ENCODE results near the gene MICAL2.

The MICAL2 gene

DNA sequence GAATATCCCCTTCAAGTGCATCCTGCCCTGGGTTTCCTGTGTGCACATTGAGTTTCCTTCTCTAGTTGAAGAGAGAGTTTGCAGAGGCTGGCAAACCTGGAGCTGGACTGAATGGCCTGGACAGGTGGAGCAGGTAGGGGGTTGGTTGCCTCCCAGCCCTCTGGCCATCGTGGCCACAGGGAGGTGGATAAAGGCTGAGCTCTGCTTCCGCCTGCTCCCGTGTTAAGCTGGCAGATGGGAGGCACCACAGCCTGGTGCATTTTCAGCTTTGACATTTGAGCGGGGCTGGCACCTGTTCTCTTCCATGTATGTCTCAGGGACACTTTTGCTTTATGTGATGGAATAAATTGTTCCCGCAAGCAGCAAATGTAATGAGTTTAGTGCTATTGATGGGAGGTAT is 11.1 kb downstream of the MICAL2 start:
- no peak overlapping the region for H3K18ac ChIP-seq (ENCODE audit: low read length)
- no peak overlapping the region for H2AFZ ChIP-seq (ENCODE audit: insufficient read depth, low read length, poor library complexity)
- H2BK120ac ChIP-seq (ENCODE audit: insufficient read depth, low read length, poor library complexity) = no peak overlapping the region
- no peaks in the 10 kb centered on the region for H3K9me3 ChIP-seq (ENCODE audit: insufficient read depth, low read depth, low read length)
- peaks cover 3% of the 10 kb centered on the region for H3K79me1 ChIP-seq (ENCODE audit: low read length)
- H3K4me1 ChIP-seq (ENCODE audit: control insufficient read depth in 1 of 2, insufficient read depth in 2 of 2, low read length in 2 of 2) = peaks cover 23 to 33% of the 10 kb centered on the region in 2 experiments
- H4K12ac ChIP-seq (ENCODE audit: low read depth, low read length) = no peak overlapping the region
- H3K27me3 ChIP-seq (ENCODE audit: insufficient read depth, low read length) = no peaks in the 10 kb centered on the region
- no peak overlapping the region for H3K9ac ChIP-seq (ENCODE audit: low read length)
- H2BK12ac ChIP-seq (ENCODE audit: low read length) = no peak overlapping the region
- no peaks in the 10 kb centered on the region for H3K79me2 ChIP-seq (ENCODE audit: control insufficient read depth, insufficient read depth, low read length, poor library complexity)
- H2AK5ac ChIP-seq (ENCODE audit: low read length) = no peak overlapping the region
- no peak overlapping the region for H3K14ac ChIP-seq (ENCODE audit: low read length)
- no peak for DNase-seq
- no CpG with 5 or more reads among the region's 5 CpGs for WGBS (ENCODE audit: extremely low coverage, insufficient coverage, insufficient read length)
- H3K4me3 ChIP-seq (ENCODE audit: low read depth, low read length) = no peak overlapping the region
- H4K91ac ChIP-seq (ENCODE audit: low read depth, low read length) = no peak overlapping the region
- H3K36me3 ChIP-seq (ENCODE audit: control insufficient read depth in 1 of 2, insufficient read depth in 2 of 2, low read length in 2 of 2) = no peaks in the 10 kb centered on the region
- no peak overlapping the region for H3K4ac ChIP-seq (ENCODE audit: low read depth, low read length)
- H3K23ac ChIP-seq (ENCODE audit: low read length) = no peak overlapping the region
- H3K4me2 ChIP-seq (ENCODE audit: low read length) = no peak overlapping the region
- H3K27ac ChIP-seq (ENCODE audit: low read depth, low read length) = no peak overlapping the region
- no peak overlapping the region for H4K8ac ChIP-seq (ENCODE audit: low read depth, low read length)
- H2BK5ac ChIP-seq (ENCODE audit: low read depth, low read length, poor library complexity) = no peak overlapping the region

DNA sequence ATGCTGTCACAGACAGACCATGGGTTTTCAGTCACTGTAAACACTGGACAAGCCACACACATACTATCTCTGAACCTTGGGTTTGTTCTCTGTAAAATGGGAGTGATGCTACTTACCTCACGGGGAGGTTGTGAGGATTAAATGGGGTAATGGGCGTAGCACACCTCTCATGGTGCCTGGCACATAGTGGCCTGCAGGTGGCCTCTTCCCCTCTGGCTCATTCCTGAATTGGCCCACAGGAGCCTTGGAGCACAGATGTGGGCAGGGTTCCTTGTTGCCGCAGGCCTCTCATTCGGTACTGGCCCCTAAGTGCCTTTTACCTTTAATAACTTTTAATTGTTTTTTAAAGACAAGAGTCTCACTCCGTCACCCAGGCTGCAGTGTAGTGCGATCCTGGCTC is 11.7 kb downstream of the MICAL2 start:
- H3K18ac ChIP-seq (ENCODE audit: low read length) = no peak overlapping the region
- H3K23ac ChIP-seq (ENCODE audit: low read length) = no peak overlapping the region
- no peak overlapping the region for H4K91ac ChIP-seq (ENCODE audit: low read depth, low read length)
- H2BK120ac ChIP-seq (ENCODE audit: insufficient read depth, low read length, poor library complexity) = no peak overlapping the region
- no peak overlapping the region for H3K4me3 ChIP-seq (ENCODE audit: low read depth, low read length)
- no peak overlapping the region for H3K14ac ChIP-seq (ENCODE audit: low read length)
- no peak overlapping the region for H2AK5ac ChIP-seq (ENCODE audit: low read length)
- H3K79me2 ChIP-seq (ENCODE audit: control insufficient read depth, insufficient read depth, low read length, poor library complexity) = no peaks in the 10 kb centered on the region
- H3K79me1 ChIP-seq (ENCODE audit: low read length) = peaks cover 3% of the 10 kb centered on the region
- H3K4me2 ChIP-seq (ENCODE audit: low read length) = no peak overlapping the region
- H3K9me3 ChIP-seq (ENCODE audit: insufficient read depth, low read depth, low read length) = no peaks in the 10 kb centered on the region
- H3K36me3 ChIP-seq (ENCODE audit: control insufficient read depth in 1 of 2, insufficient read depth in 2 of 2, low read length in 2 of 2) = no peaks in the 10 kb centered on the region
- H3K4me1 ChIP-seq (ENCODE audit: control insufficient read depth in 1 of 2, insufficient read depth in 2 of 2, low read length in 2 of 2) = peaks cover 20 to 32% of the 10 kb centered on the region in 2 experiments
- no peak overlapping the region for H3K4ac ChIP-seq (ENCODE audit: low read depth, low read length)
- peak; percentile 75 to 84 for DNase-seq
- no peak overlapping the region for H4K8ac ChIP-seq (ENCODE audit: low read depth, low read length)
- H3K27me3 ChIP-seq (ENCODE audit: insufficient read depth, low read length) = no peaks in the 10 kb centered on the region
- H2AFZ ChIP-seq (ENCODE audit: insufficient read depth, low read length, poor library complexity) = no peak overlapping the region
- no peak overlapping the region for H2BK5ac ChIP-seq (ENCODE audit: low read depth, low read length, poor library complexity)
- H4K12ac ChIP-seq (ENCODE audit: low read depth, low read length) = no peak overlapping the region
- no CpG with 5 or more reads among the region's 6 CpGs for WGBS (ENCODE audit: extremely low coverage, insufficient coverage, insufficient read length)
- no peak overlapping the region for H3K9ac ChIP-seq (ENCODE audit: low read length)
- H3K27ac ChIP-seq (ENCODE audit: low read depth, low read length) = no peak overlapping the region
- H2BK12ac ChIP-seq (ENCODE audit: low read length) = no peak overlapping the region

DNA sequence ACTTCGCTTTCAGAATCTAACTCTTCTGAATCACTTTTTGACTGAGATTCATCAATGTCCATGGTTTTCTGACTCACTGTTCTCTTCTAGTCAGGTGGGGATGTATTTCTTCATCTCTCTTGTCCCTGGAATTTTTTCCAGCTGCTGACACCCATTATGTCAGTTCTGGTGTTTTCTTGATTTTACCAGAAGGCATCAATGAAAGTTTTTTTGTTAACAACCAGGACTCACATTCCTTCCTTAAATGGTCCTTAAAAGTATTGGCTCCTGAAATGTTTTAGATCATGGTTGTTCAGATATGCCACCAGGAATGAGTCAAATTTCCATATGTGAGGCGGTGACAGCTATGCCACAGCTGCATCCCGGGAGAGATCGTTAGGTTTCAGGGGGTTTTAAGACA is 12.9 kb downstream of the MICAL2 start:
- H3K18ac ChIP-seq (ENCODE audit: low read length) = no peak overlapping the region
- no peak overlapping the region for H3K9ac ChIP-seq (ENCODE audit: low read length)
- H4K8ac ChIP-seq (ENCODE audit: low read depth, low read length) = no peak overlapping the region
- no peak overlapping the region for H2AK5ac ChIP-seq (ENCODE audit: low read length)
- no peaks in the 10 kb centered on the region for H3K36me3 ChIP-seq (ENCODE audit: control insufficient read depth in 1 of 2, insufficient read depth in 2 of 2, low read length in 2 of 2)
- H3K4me1 ChIP-seq (ENCODE audit: control insufficient read depth in 1 of 2, insufficient read depth in 2 of 2, low read length in 2 of 2) = peaks cover 20 to 29% of the 10 kb centered on the region in 2 experiments
- no peak overlapping the region for H3K4ac ChIP-seq (ENCODE audit: low read depth, low read length)
- H3K79me1 ChIP-seq (ENCODE audit: low read length) = peaks cover 6% of the 10 kb centered on the region
- H2BK12ac ChIP-seq (ENCODE audit: low read length) = no peak overlapping the region
- peak in 1 of 2 donors; percentile 51 for DNase-seq
- no CpG with 5 or more reads among the region's 4 CpGs for WGBS (ENCODE audit: extremely low coverage, insufficient coverage, insufficient read length)
- no peak overlapping the region for H2AFZ ChIP-seq (ENCODE audit: insufficient read depth, low read length, poor library complexity)
- no peaks in the 10 kb centered on the region for H3K79me2 ChIP-seq (ENCODE audit: control insufficient read depth, insufficient read depth, low read length, poor library complexity)
- H3K14ac ChIP-seq (ENCODE audit: low read length) = no peak overlapping the region
- no peak overlapping the region for H4K12ac ChIP-seq (ENCODE audit: low read depth, low read length)
- H3K23ac ChIP-seq (ENCODE audit: low read length) = no peak overlapping the region
- no peak overlapping the region for H3K27ac ChIP-seq (ENCODE audit: low read depth, low read length)
- no peak overlapping the region for H3K4me3 ChIP-seq (ENCODE audit: low read depth, low read length)
- H3K27me3 ChIP-seq (ENCODE audit: insufficient read depth, low read length) = no peaks in the 10 kb centered on the region
- no peak overlapping the region for H4K91ac ChIP-seq (ENCODE audit: low read depth, low read length)
- no peak overlapping the region for H3K4me2 ChIP-seq (ENCODE audit: low read length)
- no peak overlapping the region for H2BK5ac ChIP-seq (ENCODE audit: low read depth, low read length, poor library complexity)
- H3K9me3 ChIP-seq (ENCODE audit: insufficient read depth, low read depth, low read length) = no peaks in the 10 kb centered on the region
- no peak overlapping the region for H2BK120ac ChIP-seq (ENCODE audit: insufficient read depth, low read length, poor library complexity)

DNA sequence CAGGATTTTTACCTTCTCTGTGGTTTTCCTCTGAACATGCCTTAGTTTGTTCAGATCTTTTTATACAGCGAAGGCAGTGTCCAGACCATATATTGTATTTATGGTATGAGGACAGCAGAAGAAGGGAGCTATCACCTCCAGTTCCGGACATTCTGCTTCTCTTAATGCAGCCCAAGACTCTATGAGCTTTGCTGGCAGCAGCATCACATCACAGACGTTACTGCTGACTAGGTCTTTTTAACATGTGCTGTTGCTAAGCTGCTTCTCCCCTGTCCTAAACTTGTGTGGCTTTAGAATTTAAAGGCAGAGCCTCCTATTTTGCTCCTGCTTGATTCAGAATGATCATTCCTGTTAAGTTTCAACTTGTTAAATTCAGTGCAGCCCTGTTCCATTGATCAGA is 13.4 kb downstream of the MICAL2 start:
- peaks cover 6% of the 10 kb centered on the region for H3K79me1 ChIP-seq (ENCODE audit: low read length)
- no peak overlapping the region for H3K14ac ChIP-seq (ENCODE audit: low read length)
- H3K4me2 ChIP-seq (ENCODE audit: low read length) = no peak overlapping the region
- H2AFZ ChIP-seq (ENCODE audit: insufficient read depth, low read length, poor library complexity) = no peak overlapping the region
- no peak overlapping the region for H2AK5ac ChIP-seq (ENCODE audit: low read length)
- no peak overlapping the region for H3K27ac ChIP-seq (ENCODE audit: low read depth, low read length)
- no peak overlapping the region for H4K91ac ChIP-seq (ENCODE audit: low read depth, low read length)
- no peak overlapping the region for H2BK12ac ChIP-seq (ENCODE audit: low read length)
- no peak overlapping the region for H3K18ac ChIP-seq (ENCODE audit: low read length)
- no CpG with 5 or more reads among the region's 3 CpGs for WGBS (ENCODE audit: extremely low coverage, insufficient coverage, insufficient read length)
- H3K27me3 ChIP-seq (ENCODE audit: insufficient read depth, low read length) = no peaks in the 10 kb centered on the region
- H2BK120ac ChIP-seq (ENCODE audit: insufficient read depth, low read length, poor library complexity) = no peak overlapping the region
- no peak overlapping the region for H3K23ac ChIP-seq (ENCODE audit: low read length)
- H3K4ac ChIP-seq (ENCODE audit: low read depth, low read length) = no peak overlapping the region
- H3K9me3 ChIP-seq (ENCODE audit: insufficient read depth, low read depth, low read length) = no peaks in the 10 kb centered on the region
- H3K9ac ChIP-seq (ENCODE audit: low read length) = no peak overlapping the region
- H4K8ac ChIP-seq (ENCODE audit: low read depth, low read length) = no peak overlapping the region
- no peak overlapping the region for H3K4me3 ChIP-seq (ENCODE audit: low read depth, low read length)
- H2BK5ac ChIP-seq (ENCODE audit: low read depth, low read length, poor library complexity) = no peak overlapping the region
- H3K4me1 ChIP-seq (ENCODE audit: control insufficient read depth in 1 of 2, insufficient read depth in 2 of 2, low read length in 2 of 2) = peaks cover 19 to 28% of the 10 kb centered on the region in 2 experiments
- no peaks in the 10 kb centered on the region for H3K36me3 ChIP-seq (ENCODE audit: control insufficient read depth in 1 of 2, insufficient read depth in 2 of 2, low read length in 2 of 2)
- H4K12ac ChIP-seq (ENCODE audit: low read depth, low read length) = no peak overlapping the region
- no peaks in the 10 kb centered on the region for H3K79me2 ChIP-seq (ENCODE audit: control insufficient read depth, insufficient read depth, low read length, poor library complexity)
- no peak for DNase-seq

Measured in trophoblast cell (in vitro differentiated cells and primary cell).